Right cardiac atrium (tissue), 5 donors: ENCODE data around the gene LGALS9C. TPM values are rescaled to one million over a fixed set of nuclear protein-coding genes. Genes with fewer than 3 reads are reported as not detected.
"Not testable (repeated sequence)": the region's sequence is repeated elsewhere in the genome, so short reads cannot be mapped to it uniquely, and the experiment has no call there.

Source experiments
- ATAC-seq, 2 donors: fragments of 200-7000 bp; cut with Tn5 transposase; one replicate each; pipeline versions ENCODE4 v1.8.0 to v1.9.1; 2020; ENCODE audit warnings: moderate library complexity in 2 of 2, mild to moderate bottlenecking in 1 of 2
- DNase-seq, 3 donors: peaks; one replicate each; pipeline ENCODE4 v3.0.0-alpha.2; 2020
- H3K27ac ChIP-seq: one replicate; pipeline ENCODE4 v1.5.1; 2013; ENCODE audit warnings: mild to moderate bottlenecking, low read length, control low read depth, moderate library complexity
- H3K27me3 ChIP-seq: one replicate; pipeline ENCODE4 v1.6.1; 2013; ENCODE audit not compliant: control insufficient read depth, insufficient read depth
- H3K4me1 ChIP-seq: one replicate; pipeline ENCODE4 v1.6.1; 2013; ENCODE audit warnings: low read length; ENCODE audit not compliant: control insufficient read depth, insufficient read depth
- H3K4me3 ChIP-seq: one replicate; pipeline ENCODE4 v1.5.1; 2013; ENCODE audit warnings: low read length, control low read depth
- H3K9me3 ChIP-seq: one replicate; pipeline ENCODE4 v1.6.1; 2013; ENCODE audit warnings: low read length; ENCODE audit not compliant: control insufficient read depth
- WGBS: extraction: QIAGEN DNeasy Blood & Tissue Kit; methylation state at CpG from one replicate; pipeline ENCODE4 v1.1.7; 2013; 5-methylcytosine and 5-hydroxymethylcytosine counted together
- intact Hi-C, 4 donors: fragments of 100-400 bp; cut with DNase I; formaldehyde crosslinking; loops; one replicate each; pipeline versions ENCODE4 v1.11.0 to v1.14.0; 2022 to 2023
- polyA plus RNA-seq: library from polyadenylated mRNA; stranded (reverse); fragments of 200-250 nt; gene quantifications from one replicate; pipeline ENCODE4 v1.2.3, GENCODE V29; 2013
- total RNA-seq, 4 donors: library from RNA; stranded (reverse); fragmentation: NEBNext Ultra II Directional; extraction: Animal tissue kit (Norgen Biotek cat#: 25700); gene quantifications; one replicate each; pipeline ENCODE4 v1.2.1, GENCODE V29; 2021
- donor health status: healthy with polysubstance abuse.
- donor health status: DM: no; HTN: yes; CAD: no.
- donor health status: DM: no; HTN: no; CAD: no.
- donor health status: DM: no; HTN: yes; CAD: no; lungs with severe emphysema.
- donor health status: DM: yes; HTN: yes; CAD: no.

Gene LGALS9C
- total and polyA plus RNA-seq, 5 donors, result 0.20 TPM; not detected in 4

DNA sequence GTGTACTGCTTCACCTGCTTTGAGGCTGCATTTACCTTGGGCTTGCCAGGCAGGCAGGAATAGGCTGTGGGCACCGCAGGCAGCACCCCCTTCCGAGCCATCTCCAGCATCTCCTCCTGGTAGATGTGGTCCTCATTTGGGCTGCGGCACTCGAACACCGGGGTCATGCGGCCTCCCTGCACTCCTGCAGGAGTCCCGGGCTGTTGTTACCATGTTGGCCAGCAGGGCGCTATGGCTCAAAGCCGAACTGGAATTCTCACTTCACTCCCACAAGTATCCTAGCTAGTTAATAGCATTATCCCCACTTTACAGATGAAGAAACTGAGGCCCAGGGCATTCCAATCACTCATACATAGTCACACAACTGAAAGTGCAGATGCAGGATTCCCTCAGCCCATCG lies 23.7 kb downstream of the LGALS9C start:
- WGBS, result 68% methylated on average over 2 of the region's 10 CpGs
- not testable (repeated sequence) for ATAC-seq

DNA sequence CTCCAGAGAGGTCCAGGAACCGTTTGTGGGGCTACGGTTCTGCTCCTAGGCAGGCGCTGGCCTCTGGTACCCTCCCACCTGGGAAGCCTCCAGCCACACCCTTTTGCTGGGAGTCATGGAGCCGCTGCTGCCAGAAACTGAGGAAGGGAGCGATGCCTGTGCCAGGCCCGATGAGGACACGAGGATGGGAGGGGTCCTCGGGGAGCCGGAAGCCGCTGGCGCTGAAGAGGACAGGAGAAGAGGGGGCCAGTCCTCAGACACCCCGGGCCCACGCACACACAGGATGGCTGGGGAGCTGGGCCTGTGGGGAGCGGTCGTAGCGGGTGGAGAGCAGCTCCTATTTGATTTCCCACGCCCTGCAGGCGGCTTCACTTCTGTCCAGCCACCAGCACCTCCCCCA lies 24.2 kb downstream of the LGALS9C start:
- H3K4me1 ChIP-seq, H3K27ac ChIP-seq, H3K4me3 ChIP-seq, H3K27me3 ChIP-seq, H3K9me3 ChIP-seq, ATAC-seq, intact Hi-C loops, DNase-seq: not testable (repeated sequence)
- WGBS, result 66% methylated on average over 8 of the region's 18 CpGs

More for the DNA sequence above, 23.7 kb downstream of the LGALS9C start:
- H3K27ac ChIP-seq, H3K27me3 ChIP-seq, H3K4me1 ChIP-seq, H3K9me3 ChIP-seq, intact Hi-C loops, DNase-seq, H3K4me3 ChIP-seq: not testable (repeated sequence)

DNA sequence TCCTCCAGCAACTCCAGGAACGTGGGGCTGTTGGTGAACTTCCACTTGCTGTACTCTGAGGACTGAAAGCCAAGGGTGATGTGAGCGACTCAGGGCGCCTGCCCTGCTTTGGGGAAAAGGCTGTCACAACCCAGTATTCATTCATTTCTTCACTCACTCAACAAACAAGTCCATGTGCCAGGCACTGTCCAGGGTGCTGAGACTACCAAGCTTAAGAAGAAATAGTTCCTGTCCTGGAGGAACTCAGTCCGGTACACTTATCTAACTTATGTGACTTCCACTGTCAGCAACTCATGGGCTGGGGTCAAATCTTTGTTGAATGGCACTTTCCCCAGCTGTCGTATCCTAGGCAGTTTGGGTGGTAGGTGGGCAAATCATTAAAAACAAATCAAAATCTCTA lies 26.6 kb downstream of the LGALS9C start:
- H3K4me1 ChIP-seq, H3K4me3 ChIP-seq, H3K27me3 ChIP-seq, intact Hi-C loops, DNase-seq, H3K27ac ChIP-seq, H3K9me3 ChIP-seq, ATAC-seq: not testable (repeated sequence)
- WGBS, result 0% methylated on average over 1 of the region's 5 CpGs

DNA sequence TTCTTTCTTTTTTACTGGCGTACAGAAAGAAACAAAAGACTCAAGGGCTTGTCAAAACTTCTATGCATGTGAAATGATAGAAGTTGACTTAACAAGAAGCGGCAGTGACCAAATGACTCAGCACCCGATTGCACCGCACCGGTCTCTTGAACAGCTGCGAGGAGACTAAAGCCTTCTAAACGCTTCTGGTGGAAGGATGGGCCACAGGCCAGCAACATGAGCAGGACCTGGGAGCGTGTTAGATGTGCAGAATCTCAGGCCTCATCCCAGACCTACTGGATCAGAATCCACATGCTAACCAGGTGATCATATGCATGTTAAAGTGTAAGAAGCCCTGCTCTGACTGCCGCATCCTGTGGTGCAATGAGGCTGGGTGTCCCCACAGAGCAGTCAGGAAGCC lies 31.1 kb downstream of the LGALS9C start:
- not testable (repeated sequence) for DNase-seq

DNA sequence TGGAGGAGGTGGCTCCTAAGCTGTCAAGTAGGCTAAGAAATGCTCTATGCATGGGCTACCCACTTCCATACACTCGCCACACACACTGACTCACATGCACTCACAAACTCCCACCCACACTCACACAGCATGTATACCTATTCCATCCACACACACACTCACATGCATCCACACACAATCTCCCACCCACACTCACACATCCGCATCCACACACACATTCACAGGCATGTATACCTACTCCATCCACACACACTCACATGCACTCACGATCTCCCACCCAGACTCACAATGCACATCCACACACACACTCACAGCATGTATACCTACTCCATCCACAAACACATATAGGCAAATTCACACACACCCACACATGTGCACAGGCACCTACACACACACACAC lies 32.1 kb downstream of the LGALS9C start:
- ATAC-seq, H3K9me3 ChIP-seq, intact Hi-C loops, H3K4me1 ChIP-seq, H3K4me3 ChIP-seq, H3K27ac ChIP-seq, DNase-seq, H3K27me3 ChIP-seq: not testable (repeated sequence)
- WGBS, result 89% methylated on average over 3 of the region's 3 CpGs

More for the DNA sequence above, 31.1 kb downstream of the LGALS9C start:
- H3K27me3 ChIP-seq, H3K27ac ChIP-seq, intact Hi-C loops, ATAC-seq, H3K4me3 ChIP-seq, H3K9me3 ChIP-seq, H3K4me1 ChIP-seq: not testable (repeated sequence)
- 75% methylated on average over 4 of the region's 9 CpGs for WGBS

DNA sequence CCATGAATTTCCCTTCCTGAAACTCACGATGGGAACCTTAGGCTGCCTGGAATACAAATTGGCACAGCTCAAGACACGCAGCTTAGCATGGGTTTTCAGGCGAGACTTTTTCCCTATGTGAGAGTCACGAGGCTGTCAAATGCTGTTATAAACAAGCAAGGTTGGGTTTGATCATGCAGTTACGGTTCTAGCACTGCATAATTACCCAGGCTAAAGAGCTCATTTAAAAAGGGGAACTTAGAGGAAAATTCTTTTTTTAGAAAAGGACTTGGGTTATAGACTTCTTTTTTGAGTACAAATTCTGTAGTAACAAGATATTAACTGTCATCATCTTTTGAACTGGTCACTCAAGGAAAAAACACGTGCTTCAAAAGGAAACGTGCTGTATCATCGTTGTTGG lies 44.5 kb downstream of the LGALS9C start:
- WGBS, result 100% methylated on average over 1 of the region's 8 CpGs
- DNase-seq, H3K4me3 ChIP-seq, intact Hi-C loops, H3K27me3 ChIP-seq, ATAC-seq, H3K9me3 ChIP-seq, H3K4me1 ChIP-seq, H3K27ac ChIP-seq: not testable (repeated sequence)

DNA sequence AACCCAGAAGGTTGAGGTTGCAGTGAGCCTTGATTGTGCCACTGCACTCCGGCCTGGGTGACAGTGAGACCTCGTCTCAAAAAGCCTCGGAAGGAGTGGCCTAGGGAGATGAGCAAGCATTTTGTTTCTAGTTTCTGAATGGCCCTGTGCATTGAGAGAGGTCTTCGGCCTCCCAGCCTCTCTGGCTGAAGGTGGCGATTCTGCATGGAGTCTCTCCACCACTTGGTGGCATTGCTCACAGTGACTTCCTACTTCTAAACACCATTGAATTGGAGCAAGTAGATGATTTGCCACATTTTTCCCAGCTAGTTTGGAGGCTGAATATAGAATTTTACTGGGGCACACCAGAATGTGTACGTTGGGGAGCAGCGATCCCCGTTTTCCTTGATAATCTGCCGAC lies 48.4 kb downstream of the LGALS9C start:
- H3K4me1 ChIP-seq, intact Hi-C loops, ATAC-seq, H3K4me3 ChIP-seq, H3K27me3 ChIP-seq, H3K9me3 ChIP-seq, DNase-seq, H3K27ac ChIP-seq: not testable (repeated sequence)
- 92% methylated on average over 7 of the region's 9 CpGs for WGBS

DNA sequence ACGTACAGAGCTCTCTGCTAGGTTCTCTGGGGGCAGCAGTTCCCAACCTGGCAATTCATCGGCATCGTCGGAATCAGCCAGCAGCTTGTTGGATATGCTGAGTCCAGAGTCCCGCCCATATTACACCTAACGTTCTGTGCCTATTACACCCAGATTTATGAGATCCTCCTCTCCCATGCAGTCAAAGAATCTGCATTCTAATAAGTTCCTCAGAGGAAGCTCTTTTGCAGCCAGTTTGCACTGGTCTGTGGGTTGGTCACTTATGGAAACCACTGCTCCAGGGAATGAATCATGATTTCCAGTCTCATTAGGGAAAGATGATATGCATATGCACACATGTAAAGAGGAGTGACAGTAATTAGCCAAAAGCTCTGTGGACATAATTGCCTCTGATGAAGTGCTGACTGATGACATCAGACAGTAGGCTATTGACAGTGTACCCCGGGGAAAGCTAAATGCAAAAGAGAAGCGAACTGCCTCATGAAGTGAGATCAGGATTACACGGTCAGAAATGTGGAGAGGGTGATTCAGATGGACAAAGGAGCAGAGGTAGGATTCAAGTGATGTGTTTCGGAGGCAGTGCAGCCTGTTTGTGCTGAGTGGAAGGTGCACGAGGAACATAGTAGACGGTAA lies 49.7 kb downstream of the LGALS9C start:
- H3K9me3 ChIP-seq, DNase-seq, ATAC-seq, H3K4me3 ChIP-seq, intact Hi-C loops, H3K27me3 ChIP-seq, H3K4me1 ChIP-seq, H3K27ac ChIP-seq: not testable (repeated sequence)
- WGBS, result 88% methylated on average over 8 of the region's 12 CpGs

DNA sequence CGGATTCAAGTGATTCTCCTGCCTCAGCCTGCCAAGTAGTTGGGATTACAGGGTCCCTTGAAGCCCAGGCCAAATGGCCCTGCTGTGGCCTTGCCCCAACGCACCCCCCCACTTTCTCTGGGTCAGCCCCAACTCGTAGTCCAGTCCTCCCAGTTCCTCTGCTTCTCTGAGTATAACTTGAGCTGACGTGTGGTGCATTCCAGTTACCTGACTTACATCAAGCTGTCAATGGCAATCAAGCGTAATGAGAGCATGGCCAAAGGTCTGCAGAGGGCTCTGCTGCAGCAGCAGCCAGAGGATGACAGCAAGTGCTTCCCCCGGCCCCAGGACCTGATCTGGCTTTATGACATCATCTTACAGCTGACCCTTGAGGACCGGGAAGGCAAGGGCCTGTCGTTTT lies 50.8 kb downstream of the LGALS9C start:
- WGBS, result 67% methylated on average over 8 of the region's 8 CpGs
- H3K27me3 ChIP-seq, intact Hi-C loops, H3K4me3 ChIP-seq, H3K27ac ChIP-seq, ATAC-seq, DNase-seq, H3K4me1 ChIP-seq, H3K9me3 ChIP-seq: not testable (repeated sequence)

DNA sequence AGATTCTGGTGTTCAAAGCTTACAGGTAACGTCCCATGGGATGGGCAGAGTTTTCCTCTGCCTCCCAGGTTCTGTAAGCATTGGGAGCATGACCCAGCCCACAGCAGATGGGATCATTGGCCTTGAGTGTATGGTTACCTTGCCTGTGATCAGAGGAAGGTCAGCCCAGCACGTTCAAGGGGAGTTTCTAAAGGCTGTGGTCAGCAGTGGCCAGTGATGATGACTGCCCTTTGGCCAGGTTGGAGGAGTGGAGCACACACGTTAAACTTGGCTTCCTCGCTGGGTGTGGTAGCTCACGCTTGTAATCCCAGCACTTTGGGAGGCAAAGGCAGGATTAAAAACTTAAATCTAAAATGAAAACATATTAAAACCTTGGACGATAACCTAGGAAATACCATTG lies 51.8 kb downstream of the LGALS9C start:
- DNase-seq, H3K9me3 ChIP-seq, H3K4me1 ChIP-seq, H3K27me3 ChIP-seq, ATAC-seq, H3K4me3 ChIP-seq, intact Hi-C loops, H3K27ac ChIP-seq: not testable (repeated sequence)
- 87% methylated on average over 4 of the region's 6 CpGs for WGBS

DNA sequence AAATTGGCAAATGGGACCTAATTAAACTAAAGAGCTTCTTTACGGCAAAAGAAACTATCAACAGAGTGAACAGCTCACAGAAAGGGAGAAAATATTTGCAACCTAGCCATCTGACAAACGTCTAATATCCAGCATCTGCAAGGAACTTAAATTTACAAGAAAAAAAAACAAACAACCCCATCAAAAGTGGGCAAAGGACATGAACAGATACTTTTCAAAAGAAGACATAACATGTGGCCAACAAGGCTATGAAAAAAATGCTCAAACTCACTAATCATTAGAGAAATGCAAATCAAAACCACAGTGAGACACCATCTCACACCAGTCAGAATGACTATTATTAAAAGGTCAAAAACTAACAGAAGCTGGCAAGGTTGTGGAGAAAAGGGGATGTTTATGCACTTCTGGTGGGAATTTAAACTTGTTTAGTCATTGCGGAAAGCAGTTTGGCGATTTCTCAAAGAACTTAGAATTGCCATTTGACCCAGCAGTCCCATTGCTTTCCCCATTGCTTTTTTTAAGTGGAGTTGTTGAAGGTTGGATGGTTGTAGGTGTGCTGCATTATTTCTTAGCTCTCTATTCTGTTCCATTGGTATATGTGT lies 52.4 kb downstream of the LGALS9C start:
- H3K27me3 ChIP-seq, H3K4me3 ChIP-seq, ATAC-seq, H3K27ac ChIP-seq, H3K9me3 ChIP-seq, intact Hi-C loops, DNase-seq, H3K4me1 ChIP-seq: not testable (repeated sequence)
- WGBS, result 90% methylated on average over 4 of the region's 4 CpGs
